ENCODE results near the gene TNFSF10. TPM values are rescaled to one million over a fixed set of nuclear protein-coding genes. Genes with fewer than 3 reads are reported as not detected.

The TNFSF10 gene
- total and polyA plus RNA-seq, 9 donors = 9.6 to 51.5 (median 13.6) TPM

GRCh38 chr3:172530101-172530561 lies 6.9 kb upstream of the TNFSF10 start:
- intact Hi-C loops (cut with DNase I) = no loop called here
- 88 to 100% (median 94%) methylated on average over 2 of the region's 2 CpGs for WGBS, 3 donors
- no peak for DNase-seq
- H3K4me1 ChIP-seq (ENCODE audit: insufficient read depth) = no peaks in the 10 kb centered on the region
- TF ChIP-seq POLR2A (IDR thresholded peaks at IDR 0.05) = no peak
- TF ChIP-seq EP300 (IDR thresholded peaks at IDR 0.05) = no peak
- TF ChIP-seq, protein P1, sequence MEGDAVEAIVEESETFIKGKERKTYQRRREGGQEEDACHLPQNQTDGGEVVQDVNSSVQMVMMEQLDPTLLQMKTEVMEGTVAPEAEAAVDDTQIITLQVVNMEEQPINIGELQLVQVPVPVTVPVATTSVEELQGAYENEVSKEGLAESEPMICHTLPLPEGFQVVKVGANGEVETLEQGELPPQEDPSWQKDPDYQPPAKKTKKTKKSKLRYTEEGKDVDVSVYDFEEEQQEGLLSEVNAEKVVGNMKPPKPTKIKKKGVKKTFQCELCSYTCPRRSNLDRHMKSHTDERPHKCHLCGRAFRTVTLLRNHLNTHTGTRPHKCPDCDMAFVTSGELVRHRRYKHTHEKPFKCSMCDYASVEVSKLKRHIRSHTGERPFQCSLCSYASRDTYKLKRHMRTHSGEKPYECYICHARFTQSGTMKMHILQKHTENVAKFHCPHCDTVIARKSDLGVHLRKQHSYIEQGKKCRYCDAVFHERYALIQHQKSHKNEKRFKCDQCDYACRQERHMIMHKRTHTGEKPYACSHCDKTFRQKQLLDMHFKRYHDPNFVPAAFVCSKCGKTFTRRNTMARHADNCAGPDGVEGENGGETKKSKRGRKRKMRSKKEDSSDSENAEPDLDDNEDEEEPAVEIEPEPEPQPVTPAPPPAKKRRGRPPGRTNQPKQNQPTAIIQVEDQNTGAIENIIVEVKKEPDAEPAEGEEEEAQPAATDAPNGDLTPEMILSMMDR (IDR thresholded peaks at IDR 0.05) = no peak
- H3K27me3 ChIP-seq = no peaks in the 10 kb centered on the region
- no peak overlapping the region for H3K27ac ChIP-seq
- no peaks in the 10 kb centered on the region for H3K9me3 ChIP-seq
- H3K4me3 ChIP-seq = no peak overlapping the region
- no peaks in the 10 kb centered on the region for H3K36me3 ChIP-seq

- TF ChIP-seq, protein P1 (IDR thresholded peaks at IDR 0.05) = no peak
- TF ChIP-seq POLR2A (IDR thresholded peaks at IDR 0.05) (no peak), EP300 (IDR thresholded peaks at IDR 0.05) (no peak)
- 89 to 92% (median 91%) methylated on average over 3 of the region's 3 CpGs for WGBS, 3 donors
- intact Hi-C loops (cut with DNase I) = no loop called here
- no peak overlapping the region for H3K4me3 ChIP-seq
- no peaks in the 10 kb centered on the region for H3K36me3 ChIP-seq
- no peak overlapping the region for H3K27ac ChIP-seq
- H3K27me3 ChIP-seq = no peaks in the 10 kb centered on the region
- H3K9me3 ChIP-seq = no peaks in the 10 kb centered on the region
- H3K4me1 ChIP-seq (ENCODE audit: insufficient read depth) = no peaks in the 10 kb centered on the region
- no peak for DNase-seq
Observed at GRCh38 chr3:172528677-172529076, 5.4 kb upstream of the TNFSF10 start.

DNA sequence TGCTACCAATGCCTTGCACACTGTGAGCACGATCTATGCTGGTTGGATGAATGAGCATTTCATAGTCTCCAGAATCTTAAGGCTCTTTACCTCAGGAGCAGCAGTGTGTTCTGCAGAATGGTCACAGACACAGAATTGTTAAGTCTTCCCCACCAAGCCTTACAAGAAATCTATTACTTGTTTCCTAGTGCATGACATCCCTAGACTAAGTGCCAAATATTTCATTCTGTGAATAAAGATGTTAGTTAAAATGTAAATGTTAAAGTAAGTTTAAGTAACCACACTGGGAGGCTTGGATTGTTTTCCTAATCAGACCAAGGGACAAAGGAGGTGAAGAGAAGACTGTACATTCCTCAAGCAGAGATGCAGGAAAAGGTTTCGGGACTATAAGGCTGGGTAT lies 4.1 kb upstream of the TNFSF10 start:
- TF ChIP-seq POLR2A (IDR thresholded peaks at IDR 0.05) (no peak), EP300 (IDR thresholded peaks at IDR 0.05) (no peak)
- TF ChIP-seq, protein P1 (IDR thresholded peaks at IDR 0.05) = no peak
- intact Hi-C loops (cut with DNase I) = no loop called here
- Histone ChIP-seq H3K27me3 (no peaks in the 10 kb centered on the region), H3K4me3 (no peak overlapping the region), H3K4me1 (ENCODE audit: insufficient read depth) (no peaks in the 10 kb centered on the region), H3K27ac (no peak overlapping the region), H3K36me3 (no peaks in the 10 kb centered on the region), H3K9me3 (no peaks in the 10 kb centered on the region)
- DNase-seq = no peak
- 90 to 95% (median 93%) methylated on average over 2 of the region's 2 CpGs for WGBS, 3 donors

GRCh38 chr3:172525116-172525613 lies 1.9 kb upstream of the TNFSF10 start:
- DNase-seq = no peak
- 93 to 94% (median 93%) methylated on average over 18 of the region's 18 CpGs for WGBS, 3 donors
- Histone ChIP-seq H3K27me3 (no peaks in the 10 kb centered on the region), H3K4me1 (ENCODE audit: insufficient read depth) (peaks cover 2% of the 10 kb centered on the region), H3K4me3 (no peak overlapping the region), H3K36me3 (no peaks in the 10 kb centered on the region), H3K27ac (no peak overlapping the region), H3K9me3 (no peaks in the 10 kb centered on the region)
- intact Hi-C loops (cut with DNase I) = no loop called here
- TF ChIP-seq, protein P1 (IDR thresholded peaks at IDR 0.05) = no peak
- TF ChIP-seq POLR2A (IDR thresholded peaks at IDR 0.05) (no peak), EP300 (IDR thresholded peaks at IDR 0.05) (no peak)
